Hepatocyte (in vitro differentiated cells): Measurements from ENCODE around the gene MPDZ. TPM values are rescaled to one million over a fixed set of nuclear protein-coding genes. Genes with fewer than 3 reads are reported as not detected.

ENCODE experiments used
- DNase-seq: peaks from one replicate; pipeline ENCODE4 v3.0.0-alpha.2; 2016; ENCODE audit warnings: low spot score
- H2AFZ ChIP-seq: fragments of 200-600 bp; sonication (generic); 2 replicates; pipeline ENCODE4 v1.6.0; 2016; ENCODE audit warnings: antibody characterized with exemption, mild to moderate bottlenecking
- H3K27ac ChIP-seq: fragments of 200-600 bp; sonication (generic); 2 replicates; pipeline ENCODE4 v1.5.1; 2016; ENCODE audit warnings: mild to moderate bottlenecking
- H3K27me3 ChIP-seq: fragments of 200-600 bp; sonication (generic); 2 replicates; pipeline ENCODE4 v1.6.1; 2016
- H3K36me3 ChIP-seq: fragments of 200-600 bp; sonication (generic); replicated peaks from 2 replicates; pipeline ENCODE4 v1.5.1; 2016; ENCODE audit warnings: low read depth; ENCODE audit not compliant: insufficient read depth
- H3K4me1 ChIP-seq: fragments of 200-600 bp; sonication (generic); 2 replicates; pipeline ENCODE4 v1.5.1; 2016; ENCODE audit warnings: mild to moderate bottlenecking, moderate library complexity; ENCODE audit not compliant: insufficient read depth
- H3K4me2 ChIP-seq: fragments of 200-600 bp; sonication (generic); 2 replicates; pipeline ENCODE4 v1.6.0; 2016
- H3K4me3 ChIP-seq: fragments of 200-600 bp; sonication (generic); 2 replicates; pipeline ENCODE4 v1.5.1; 2016; ENCODE audit warnings: mild to moderate bottlenecking
- H3K79me2 ChIP-seq: fragments of 200-600 bp; sonication (generic); 2 replicates; pipeline ENCODE4 v1.6.0; 2017; ENCODE audit warnings: mild to moderate bottlenecking
- H3K9me2 ChIP-seq: fragments of 200-600 bp; sonication (generic); replicated peaks from 2 replicates; pipeline ENCODE4 v1.6.0; 2017; ENCODE audit warnings: mild to moderate bottlenecking; ENCODE audit not compliant: insufficient read depth
- H3K9me3 ChIP-seq: fragments of 200-600 bp; sonication (generic); 2 replicates; pipeline ENCODE4 v1.5.1; 2016; ENCODE audit warnings: low read depth, mild to moderate bottlenecking
- H4K20me1 ChIP-seq: fragments of 200-600 bp; sonication (generic); 2 replicates; pipeline ENCODE4 v1.6.0; 2016; ENCODE audit warnings: mild to moderate bottlenecking; ENCODE audit not compliant: insufficient read depth, poor library complexity, severe bottlenecking
- CTCF ChIP-seq: fragments of 200-600 bp; sonication (generic); IDR thresholded peaks from 2 replicates; pipeline ENCODE4 v1.5.1; 2016; ENCODE audit warnings: antibody characterized with exemption, mild to moderate bottlenecking; ENCODE audit not compliant: poor library complexity
- EZH2 ChIP-seq: fragments of 200-600 bp; sonication (generic); IDR thresholded peaks from 2 replicates; pipeline ENCODE4 v1.6.1; 2016; ENCODE audit warnings: antibody characterized with exemption, mild to moderate bottlenecking, borderline replicate concordance
- EZH2phosphoT487 ChIP-seq: fragments of 200-600 bp; sonication (generic); IDR thresholded peaks from one replicate; pipeline ENCODE4 v1.6.1; 2018; ENCODE audit warnings: antibody characterized with exemption, mild to moderate bottlenecking, low read depth, moderate library complexity; ENCODE audit not compliant: unreplicated experiment, severe bottlenecking
- WGBS: methylation state at CpG from one replicate; pipeline ENCODE4 v1.1.6; 2016; ENCODE audit warnings: low lambda C conversion rate; ENCODE audit errors: missing lambda C conversion rate; 5-methylcytosine and 5-hydroxymethylcytosine counted together
- polyA plus RNA-seq: library from polyadenylated mRNA; unstranded; fragments of >200 nt; fragmentation: Nextera tagmentation; extraction: Ambion mirVana; gene quantifications from 2 replicates; pipeline ENCODE4 v1.2.1, GENCODE V29; 2016
- total RNA-seq: library from RNA; depleted of rRNA; stranded (reverse); fragments of >200 nt; gene quantifications from 2 replicates; pipeline ENCODE4 v1.2.3, GENCODE V29; 2014

The MPDZ gene
- total and polyA plus RNA-seq, 2 experiments from 2014 or later, result 16.7 to 45.5 TPM

GRCh38 chr9:13089666-13090065 is 189.8 kb downstream of the MPDZ start:
- TF ChIP-seq CTCF (no peak), EZH2phosphoT487 (no peak), EZH2 (no peak)
- no peak for DNase-seq
- Histone ChIP-seq H3K4me3 (no peak overlapping the region), H3K9me2 (no peaks in the 10 kb centered on the region), H4K20me1 (no peaks in the 10 kb centered on the region), H3K79me2 (no peaks in the 10 kb centered on the region), H3K27me3 (no peaks in the 10 kb centered on the region), H3K4me1 (no peaks in the 10 kb centered on the region), H3K36me3 (no peaks in the 10 kb centered on the region), H2AFZ (no peak overlapping the region), H3K27ac (no peak overlapping the region), H3K9me3 (no peaks in the 10 kb centered on the region), H3K4me2 (no peak overlapping the region)

- H3K4me1 ChIP-seq, result peaks cover 4% of the 10 kb centered on the region
- H3K9me3 ChIP-seq, result no peaks in the 10 kb centered on the region
- DNase-seq, result peak; percentile 76
- H2AFZ ChIP-seq, result peak overlapping the region; percentile 17
- H3K4me2 ChIP-seq, result peak overlapping the region; percentile 68
- H3K27me3 ChIP-seq, result no peaks in the 10 kb centered on the region
- TF ChIP-seq EZH2, result no peak
- TF ChIP-seq CTCF, result peak; percentile 63
- no peaks in the 10 kb centered on the region for H3K9me2 ChIP-seq
- no peaks in the 10 kb centered on the region for H4K20me1 ChIP-seq
- H3K79me2 ChIP-seq, result no peaks in the 10 kb centered on the region
- H3K36me3 ChIP-seq, result no peaks in the 10 kb centered on the region
- WGBS, result 29% methylated on average over 8 of the region's 10 CpGs
- H3K27ac ChIP-seq, result no peak overlapping the region
- H3K4me3 ChIP-seq, result no peak overlapping the region
Measured at GRCh38 chr9:13088720-13089427, 190.6 kb downstream of the MPDZ start.

- Histone ChIP-seq H3K79me2 (no peaks in the 10 kb centered on the region), H4K20me1 (no peaks in the 10 kb centered on the region), H3K4me2 (no peak overlapping the region), H3K9me3 (no peaks in the 10 kb centered on the region), H3K27me3 (no peaks in the 10 kb centered on the region), H3K9me2 (no peaks in the 10 kb centered on the region), H3K27ac (no peak overlapping the region), H3K4me3 (no peak overlapping the region), H2AFZ (no peak overlapping the region), H3K4me1 (peaks cover 7% of the 10 kb centered on the region), H3K36me3 (no peaks in the 10 kb centered on the region)
- TF ChIP-seq CTCF (no peak), EZH2 (no peak), EZH2phosphoT487 (no peak)
- WGBS, result 19% methylated on average over 1 of the region's 1 CpG
- DNase-seq, result no peak
Measured at GRCh38 chr9:13083963-13084528, 195.4 kb downstream of the MPDZ start.
